Transverse colon (tissue), 4 donors: ENCODE measurements around the gene ST7L. TPM values are rescaled to one million over a fixed set of nuclear protein-coding genes. Genes with fewer than 3 reads are reported as not detected.

ENCODE experiments used
- DNase-seq: peaks from one replicate; pipeline ENCODE4 v3.0.0-alpha.2; 2019
- H3K27ac ChIP-seq, 4 donors: fragments of 200-600 bp; sonication (generic); 2 replicates each; pipeline ENCODE4 v1.5.1; 2016 to 2018; ENCODE audit warnings: inconsistent platforms in 4 of 4
- H3K27me3 ChIP-seq: fragments of 200-600 bp; sonication (generic); 2 replicates; pipeline ENCODE4 v1.5.1; 2017; ENCODE audit warnings: inconsistent platforms
- H3K36me3 ChIP-seq, 4 donors: fragments of 200-600 bp; sonication (generic); 2 replicates each; pipeline ENCODE4 v1.5.1; 2017 to 2019; ENCODE audit warnings: inconsistent platforms in 4 of 4
- H3K4me1 ChIP-seq, 4 donors: fragments of 200-600 bp; sonication (generic); 2 replicates each; pipeline ENCODE4 v1.5.1; 2017 to 2020; ENCODE audit warnings: inconsistent platforms in 4 of 4
- H3K4me3 ChIP-seq, 4 donors: fragments of 200-600 bp; sonication (generic); 1 replicate in 1 of 4; 2 replicates in 3 of 4; pipeline versions ENCODE4 v1.5.1 to v1.6.1; 2017 to 2019; ENCODE audit warnings: inconsistent platforms in 4 of 4
- H3K9me3 ChIP-seq, 2 donors: fragments of 200-600 bp; sonication (generic); 2 replicates each; pipeline ENCODE4 v1.5.1; 2017 to 2019; ENCODE audit warnings: inconsistent platforms in 2 of 2
- EP300 ChIP-seq: sonication (generic); formaldehyde crosslinking; IDR thresholded peaks from one replicate; pipeline ENCODE4 v1.6.1; 2017; ENCODE audit warnings: antibody characterized with exemption, low read depth
- POLR2A ChIP-seq: fragments of 450-650 bp; IDR thresholded peaks from one replicate; pipeline ENCODE4 v1.6.1; 2016; ENCODE audit warnings: antibody characterized with exemption, mild to moderate bottlenecking, moderate library complexity
- POLR2AphosphoS5 ChIP-seq, 3 donors: sonication (generic); formaldehyde crosslinking; IDR thresholded peaks; one replicate each; pipeline ENCODE4 v1.6.1; 2016; ENCODE audit warnings: antibody characterized with exemption in 3 of 3
- WGBS, 2 donors: methylation state at CpG; one replicate each; pipeline ENCODE4 v1.1.5; 2018; ENCODE audit warnings: low coverage in 1 of 2; 5-methylcytosine and 5-hydroxymethylcytosine counted together
- in situ Hi-C, 4 donors: fragments of 200-750 bp; cut with MboI; loops; one replicate each; pipeline versions ENCODE4 v1.15.0 to v1.15.1; 2017; ENCODE audit warnings: low sequenced_read_pairs in 3 of 4, low pct_ligation_motif_present in 1 of 4, low pct_unique_long_range_greater_than_20kb in 1 of 4
- intact Hi-C: fragments of 100-400 bp; cut with DNase I; formaldehyde crosslinking; loops from one replicate; pipeline ENCODE4 v1.15.1; 2023; ENCODE audit warnings: low total_unique reads
- total RNA-seq, 4 donors: library from RNA; depleted of rRNA; stranded (reverse); fragments of >200 nt; gene quantifications; one replicate each; pipeline ENCODE4 v1.1.0, GENCODE V29; 2016
- TF ChIP-seq, protein P1 (sequence below), 5 experiments: fragments of 200-600 bp in 3 of 5; fragments of 450-650 bp in 2 of 5; sonication (generic) in 3 of 5; IDR thresholded peaks; 1 replicate in 2 of 5; 2 replicates in 3 of 5; pipeline ENCODE4 v1.5.1; 2016 to 2017; ENCODE audit warnings: antibody characterized with exemption in 5 of 5, inconsistent platforms in 3 of 5, mild to moderate bottlenecking in 2 of 5, moderate library complexity in 1 of 5

The ST7L gene
- total RNA-seq, 4 donors from 2014 or later = 7.0 to 37.4 (median 24.9) TPM

DNA sequence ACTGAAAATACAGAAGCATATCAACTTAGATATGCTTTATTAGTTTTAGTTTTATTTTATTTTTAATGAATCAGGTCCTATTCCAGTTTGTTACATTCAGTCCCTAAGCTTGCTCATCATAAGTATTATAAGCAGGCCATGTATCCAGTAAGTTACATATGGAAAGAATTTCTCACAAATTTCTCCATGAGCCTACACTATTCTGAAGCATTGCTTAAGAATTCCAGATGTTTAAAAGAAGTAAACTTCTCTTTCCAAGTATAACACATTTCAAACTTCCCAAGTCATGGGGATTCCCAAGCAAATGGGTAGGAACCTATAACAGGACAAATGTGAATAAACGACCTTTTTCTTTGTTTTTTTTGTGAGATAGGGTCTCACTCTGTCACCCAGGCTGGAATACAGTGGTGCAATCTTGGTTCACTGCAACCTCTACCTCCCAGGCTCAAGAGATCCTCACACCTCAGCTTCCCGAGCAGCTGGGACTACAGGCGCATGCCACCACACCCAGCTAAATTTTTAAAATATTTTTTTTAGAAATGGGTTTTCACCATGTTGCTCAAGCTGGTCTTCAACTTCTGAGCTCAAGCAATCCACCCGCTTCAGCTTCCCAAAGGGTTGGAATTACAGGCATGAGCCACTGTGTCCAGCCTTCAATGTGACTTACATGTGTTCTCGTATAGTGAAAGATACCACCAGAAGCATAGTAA lies 39.0 kb downstream of the ST7L start:
- peaks cover 0 to 32% (median 13%) of the 10 kb centered on the region in 4 donors for H3K4me1 ChIP-seq
- in situ Hi-C loops (no loop called here), intact Hi-C loops (no loop called here)
- no peaks in the 10 kb centered on the region for H3K27me3 ChIP-seq
- 86 to 87% methylated on average over 5 of the region's 5 CpGs for WGBS, 2 donors
- no peak overlapping the region for H3K4me3 ChIP-seq
- H3K36me3 ChIP-seq = peaks cover 0 to 3% (median 0%) of the 10 kb centered on the region in 4 donors
- H3K9me3 ChIP-seq = no peaks in the 10 kb centered on the region
- TF ChIP-seq EP300 = no peak
- no peak for TF ChIP-seq POLR2AphosphoS5 (IDR thresholded peaks at IDR 0.05)
- TF ChIP-seq, protein P1, sequence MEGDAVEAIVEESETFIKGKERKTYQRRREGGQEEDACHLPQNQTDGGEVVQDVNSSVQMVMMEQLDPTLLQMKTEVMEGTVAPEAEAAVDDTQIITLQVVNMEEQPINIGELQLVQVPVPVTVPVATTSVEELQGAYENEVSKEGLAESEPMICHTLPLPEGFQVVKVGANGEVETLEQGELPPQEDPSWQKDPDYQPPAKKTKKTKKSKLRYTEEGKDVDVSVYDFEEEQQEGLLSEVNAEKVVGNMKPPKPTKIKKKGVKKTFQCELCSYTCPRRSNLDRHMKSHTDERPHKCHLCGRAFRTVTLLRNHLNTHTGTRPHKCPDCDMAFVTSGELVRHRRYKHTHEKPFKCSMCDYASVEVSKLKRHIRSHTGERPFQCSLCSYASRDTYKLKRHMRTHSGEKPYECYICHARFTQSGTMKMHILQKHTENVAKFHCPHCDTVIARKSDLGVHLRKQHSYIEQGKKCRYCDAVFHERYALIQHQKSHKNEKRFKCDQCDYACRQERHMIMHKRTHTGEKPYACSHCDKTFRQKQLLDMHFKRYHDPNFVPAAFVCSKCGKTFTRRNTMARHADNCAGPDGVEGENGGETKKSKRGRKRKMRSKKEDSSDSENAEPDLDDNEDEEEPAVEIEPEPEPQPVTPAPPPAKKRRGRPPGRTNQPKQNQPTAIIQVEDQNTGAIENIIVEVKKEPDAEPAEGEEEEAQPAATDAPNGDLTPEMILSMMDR (IDR thresholded peaks at IDR 0.05) = no peak
- TF ChIP-seq POLR2A = no peak
- no peak for DNase-seq
- H3K27ac ChIP-seq = peak overlapping the region; percentile 28 to 70 (median 47)

- DNase-seq = no peak
- no peaks in the 10 kb centered on the region for H3K27me3 ChIP-seq
- in situ Hi-C loops (no loop called here), intact Hi-C loops (no loop called here)
- TF ChIP-seq POLR2AphosphoS5 (IDR thresholded peaks at IDR 0.05) (no peak), EP300 (no peak), POLR2A (no peak)
- TF ChIP-seq, protein P1 (IDR thresholded peaks at IDR 0.05) = no peak
- H3K27ac ChIP-seq = no peak overlapping the region
- no peak overlapping the region for H3K4me3 ChIP-seq
- WGBS, 2 donors = 91 to 96% methylated on average over 3 of the region's 3 CpGs
- H3K9me3 ChIP-seq = no peaks in the 10 kb centered on the region
- peaks cover 0 to 21% (median 4%) of the 10 kb centered on the region in 4 donors for H3K36me3 ChIP-seq
- H3K4me1 ChIP-seq = peaks cover 0 to 11% (median 5%) of the 10 kb centered on the region in 4 donors
Measured at GRCh38 chr1:112576240-112576639, 42.7 kb downstream of the ST7L start.

- in situ Hi-C loops (no loop called here), intact Hi-C loops (no loop called here)
- Histone ChIP-seq H3K4me3 (no peak overlapping the region), H3K9me3 (no peaks in the 10 kb centered on the region), H3K4me1 (peaks cover 0 to 6% (median 3%) of the 10 kb centered on the region in 4 donors), H3K36me3 (peaks cover 0 to 21% (median 4%) of the 10 kb centered on the region in 4 donors), H3K27me3 (no peaks in the 10 kb centered on the region), H3K27ac (no peak overlapping the region)
- DNase-seq = no peak
- WGBS, 2 donors = 77 to 86% methylated on average over 8 of the region's 8 CpGs
- peak in 1 of 3 donors; percentile 8 for TF ChIP-seq POLR2AphosphoS5 (IDR thresholded peaks at IDR 0.05)
- TF ChIP-seq POLR2A = no peak
- TF ChIP-seq, protein P1 (IDR thresholded peaks at IDR 0.05) = no peak
- TF ChIP-seq EP300 = no peak
Measured at GRCh38 chr1:112575154-112575804, 43.7 kb downstream of the ST7L start.

- no peaks in the 10 kb centered on the region for H3K36me3 ChIP-seq
- 86 to 95% methylated on average over 1 of the region's 1 CpG for WGBS, 2 donors
- H3K27me3 ChIP-seq = no peaks in the 10 kb centered on the region
- no peak overlapping the region for H3K4me3 ChIP-seq
- H3K4me1 ChIP-seq = no peaks in the 10 kb centered on the region
- H3K9me3 ChIP-seq = no peaks in the 10 kb centered on the region
- no peak overlapping the region for H3K27ac ChIP-seq
- in situ Hi-C loops = no loop called here
- no peak for DNase-seq
- TF ChIP-seq POLR2AphosphoS5 (IDR thresholded peaks at IDR 0.05) = no peak
- TF ChIP-seq POLR2A = no peak
- TF ChIP-seq EP300 = no peak
- TF ChIP-seq, protein P1 (IDR thresholded peaks at IDR 0.05) = no peak
- intact Hi-C loops = no loop called here
Measured at GRCh38 chr1:112565800-112566199, 53.1 kb downstream of the ST7L start.
